Nephron (organoid): ENCODE results near the gene KCNMB3.
"Not testable (repeated sequence)": the region's sequence is repeated elsewhere in the genome, so short reads cannot be mapped to it uniquely, and the experiment has no call there.

Experiments
- H3K27ac Mint-ChIP-seq, 3 experiments: 2 replicates each; pipeline ENCODE4 v1.8.0; 2020; ENCODE audit warnings: mixed read lengths in 3 of 3, mild to moderate bottlenecking in 2 of 3, moderate library complexity in 1 of 3
- H3K27me3 Mint-ChIP-seq: 2 replicates; pipeline ENCODE4 v1.8.0; 2021; ENCODE audit warnings: low read depth, mild to moderate bottlenecking, moderate library complexity, mixed read lengths
- H3K36me3 Mint-ChIP-seq: 2 replicates; pipeline ENCODE4 v1.8.0; 2020; ENCODE audit warnings: low read depth, mixed read lengths
- H3K4me1 Mint-ChIP-seq: 2 replicates; pipeline ENCODE4 v1.8.0; 2020; ENCODE audit warnings: mixed read lengths
- H3K4me3 Mint-ChIP-seq, 3 experiments: 2 replicates each; pipeline ENCODE4 v1.8.0; 2020; ENCODE audit warnings: mild to moderate bottlenecking in 3 of 3, mixed read lengths in 3 of 3, moderate library complexity in 2 of 3
- H3K9me3 Mint-ChIP-seq: 2 replicates; pipeline ENCODE4 v1.8.0; 2020; ENCODE audit warnings: mixed read lengths
- TF ChIP-seq, protein P1 (sequence below), 3 experiments: fragments of 200-600 bp; sonication (generic); IDR thresholded peaks; one replicate each; pipeline ENCODE4 v1.5.0; 2021; ENCODE audit warnings: antibody characterized with exemption in 3 of 3; ENCODE audit not compliant: unreplicated experiment in 3 of 3

KCNMB3 gene

DNA sequence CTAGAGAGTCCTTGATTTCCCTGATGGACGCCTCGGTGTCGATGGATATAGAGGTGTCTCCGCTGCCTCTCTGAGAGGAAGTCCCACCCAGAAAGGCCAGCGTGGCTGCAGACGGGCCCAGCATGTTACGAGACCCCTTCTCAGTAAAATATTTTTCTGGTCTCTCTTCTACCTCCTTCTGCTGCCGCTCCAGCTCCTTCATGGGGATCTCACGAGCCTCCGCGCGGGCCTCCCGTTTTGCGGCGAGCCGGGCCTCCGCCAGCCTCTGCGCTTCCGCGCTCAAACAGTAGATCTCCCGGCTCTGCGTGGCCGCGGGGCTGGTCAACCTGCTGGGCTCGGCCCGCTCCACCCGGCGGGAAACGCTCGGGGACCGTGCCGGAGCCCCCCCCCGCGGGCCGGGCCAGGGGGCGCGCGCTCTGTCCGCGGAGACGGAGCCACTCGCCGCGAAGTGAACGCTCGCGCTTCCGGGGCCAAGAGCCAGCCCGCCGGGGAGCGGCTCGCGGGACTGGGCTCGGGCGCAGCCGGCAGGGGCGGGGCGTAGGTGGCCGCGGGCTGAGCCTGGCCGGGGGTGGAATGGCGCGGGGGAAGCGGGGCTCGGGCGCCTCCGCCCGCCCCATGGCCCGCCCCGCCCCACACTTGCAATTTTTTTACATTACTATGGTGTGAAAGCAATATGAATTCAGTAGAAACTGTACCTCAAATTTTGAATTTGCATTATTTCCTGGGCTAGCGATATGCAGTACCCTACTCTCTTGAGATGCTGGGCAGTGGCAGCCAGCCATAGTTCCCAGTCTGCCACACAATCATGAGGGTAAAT lies 10.2 kb upstream of the KCNMB3 start:
- Mint-ChIP-seq H3K36me3 (peaks cover 20% of the 10 kb centered on the region), H3K4me3 (peak overlapping the region; percentile 83 to 93 (median 89)), H3K27ac (peak overlapping the region; percentile 47 to 85 (median 69)), H3K4me1 (no peaks in the 10 kb centered on the region), H3K27me3 (no peaks in the 10 kb centered on the region), H3K9me3 (peaks cover 38% of the 10 kb centered on the region)
- TF ChIP-seq, protein P1, sequence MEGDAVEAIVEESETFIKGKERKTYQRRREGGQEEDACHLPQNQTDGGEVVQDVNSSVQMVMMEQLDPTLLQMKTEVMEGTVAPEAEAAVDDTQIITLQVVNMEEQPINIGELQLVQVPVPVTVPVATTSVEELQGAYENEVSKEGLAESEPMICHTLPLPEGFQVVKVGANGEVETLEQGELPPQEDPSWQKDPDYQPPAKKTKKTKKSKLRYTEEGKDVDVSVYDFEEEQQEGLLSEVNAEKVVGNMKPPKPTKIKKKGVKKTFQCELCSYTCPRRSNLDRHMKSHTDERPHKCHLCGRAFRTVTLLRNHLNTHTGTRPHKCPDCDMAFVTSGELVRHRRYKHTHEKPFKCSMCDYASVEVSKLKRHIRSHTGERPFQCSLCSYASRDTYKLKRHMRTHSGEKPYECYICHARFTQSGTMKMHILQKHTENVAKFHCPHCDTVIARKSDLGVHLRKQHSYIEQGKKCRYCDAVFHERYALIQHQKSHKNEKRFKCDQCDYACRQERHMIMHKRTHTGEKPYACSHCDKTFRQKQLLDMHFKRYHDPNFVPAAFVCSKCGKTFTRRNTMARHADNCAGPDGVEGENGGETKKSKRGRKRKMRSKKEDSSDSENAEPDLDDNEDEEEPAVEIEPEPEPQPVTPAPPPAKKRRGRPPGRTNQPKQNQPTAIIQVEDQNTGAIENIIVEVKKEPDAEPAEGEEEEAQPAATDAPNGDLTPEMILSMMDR (IDR thresholded peaks at IDR 0.05; ENCODE audit: unreplicated experiment in 3 of 3) = no peak

- peak overlapping the region; percentile 74 to 83 (median 82) for H3K4me3 Mint-ChIP-seq
- H3K27ac Mint-ChIP-seq = peak overlapping the region in 1 of 3 experiments; percentile 69
- H3K4me1 Mint-ChIP-seq = not testable (repeated sequence)
These were observed 9.2 kb upstream of the KCNMB3 start for GRCh38 chr3:179259959-179260756.

GRCh38 chr3:179258820-179259219 lies 7.9 kb upstream of the KCNMB3 start:
- H3K36me3 Mint-ChIP-seq = peaks cover 32% of the 10 kb centered on the region
- H3K27me3 Mint-ChIP-seq = no peaks in the 10 kb centered on the region
- H3K9me3 Mint-ChIP-seq = peaks cover 44% of the 10 kb centered on the region
- peak overlapping the region in 2 of 3 experiments; percentile 26 to 53 for H3K4me3 Mint-ChIP-seq
- TF ChIP-seq, protein P1 (IDR thresholded peaks at IDR 0.05; ENCODE audit: unreplicated experiment in 3 of 3) = no peak
- peaks cover 7% of the 10 kb centered on the region for H3K4me1 Mint-ChIP-seq
- H3K27ac Mint-ChIP-seq = no peak overlapping the region

More at GRCh38 chr3:179259959-179260756, 9.2 kb upstream of the KCNMB3 start:
- not testable (repeated sequence) for H3K27me3 Mint-ChIP-seq
- Mint-ChIP-seq H3K36me3 (peaks cover 27% of the 10 kb centered on the region), H3K9me3 (peaks cover 44% of the 10 kb centered on the region)

DNA sequence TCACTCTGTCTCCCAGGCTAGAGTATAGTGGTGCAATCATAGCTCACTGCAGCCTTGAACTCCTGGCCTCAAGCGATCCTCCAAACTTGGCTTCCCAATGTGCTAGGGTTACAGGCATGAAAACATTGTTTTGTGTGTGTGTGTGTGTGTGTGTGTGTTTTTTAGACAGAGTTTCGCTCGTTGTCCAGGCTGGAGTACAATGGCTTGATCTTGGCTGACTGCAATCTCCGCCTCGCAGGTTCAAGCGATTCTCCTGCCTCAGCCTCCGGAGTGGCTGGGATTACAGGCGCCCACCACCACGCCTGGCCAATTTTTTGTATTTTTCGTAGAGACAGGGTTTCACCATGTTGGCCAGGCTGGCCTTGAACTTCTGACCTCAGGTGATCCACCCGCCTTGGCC lies 6.8 kb upstream of the KCNMB3 start:
- peaks cover 44% of the 10 kb centered on the region for H3K9me3 Mint-ChIP-seq
- H3K4me1 Mint-ChIP-seq, H3K27me3 Mint-ChIP-seq, H3K27ac Mint-ChIP-seq: not testable (repeated sequence)
- H3K36me3 Mint-ChIP-seq = peaks cover 32% of the 10 kb centered on the region
- H3K4me3 Mint-ChIP-seq = peak overlapping the region in 1 of 3 experiments; percentile 14

DNA sequence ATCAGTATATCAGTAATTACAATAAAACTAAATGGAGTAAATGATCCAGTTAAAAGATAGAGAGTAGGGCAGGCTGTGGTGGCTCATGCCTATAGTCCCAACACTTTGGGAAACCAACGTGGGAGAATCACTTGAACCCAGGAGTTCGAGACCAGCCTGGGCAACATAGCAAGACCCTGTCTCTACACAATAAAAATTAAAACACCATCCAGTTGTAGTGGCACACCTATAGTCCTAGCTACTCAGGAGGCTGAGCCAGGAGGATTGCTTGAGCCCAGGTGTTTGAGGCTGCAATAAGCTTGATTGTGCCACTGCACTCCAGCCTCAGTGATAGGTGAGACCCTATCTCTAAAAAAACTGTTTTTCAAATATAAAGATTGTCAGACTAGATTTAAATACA lies 5.9 kb upstream of the KCNMB3 start:
- H3K27ac Mint-ChIP-seq = no peak overlapping the region
- H3K9me3 Mint-ChIP-seq = peaks cover 44% of the 10 kb centered on the region
- TF ChIP-seq, protein P1 (IDR thresholded peaks at IDR 0.05; ENCODE audit: unreplicated experiment in 3 of 3) = no peak
- H3K4me3 Mint-ChIP-seq = peak overlapping the region in 2 of 3 experiments; percentile 28 to 49
- H3K36me3 Mint-ChIP-seq = peaks cover 32% of the 10 kb centered on the region
- no peaks in the 10 kb centered on the region for H3K27me3 Mint-ChIP-seq
- peaks cover 7% of the 10 kb centered on the region for H3K4me1 Mint-ChIP-seq

DNA sequence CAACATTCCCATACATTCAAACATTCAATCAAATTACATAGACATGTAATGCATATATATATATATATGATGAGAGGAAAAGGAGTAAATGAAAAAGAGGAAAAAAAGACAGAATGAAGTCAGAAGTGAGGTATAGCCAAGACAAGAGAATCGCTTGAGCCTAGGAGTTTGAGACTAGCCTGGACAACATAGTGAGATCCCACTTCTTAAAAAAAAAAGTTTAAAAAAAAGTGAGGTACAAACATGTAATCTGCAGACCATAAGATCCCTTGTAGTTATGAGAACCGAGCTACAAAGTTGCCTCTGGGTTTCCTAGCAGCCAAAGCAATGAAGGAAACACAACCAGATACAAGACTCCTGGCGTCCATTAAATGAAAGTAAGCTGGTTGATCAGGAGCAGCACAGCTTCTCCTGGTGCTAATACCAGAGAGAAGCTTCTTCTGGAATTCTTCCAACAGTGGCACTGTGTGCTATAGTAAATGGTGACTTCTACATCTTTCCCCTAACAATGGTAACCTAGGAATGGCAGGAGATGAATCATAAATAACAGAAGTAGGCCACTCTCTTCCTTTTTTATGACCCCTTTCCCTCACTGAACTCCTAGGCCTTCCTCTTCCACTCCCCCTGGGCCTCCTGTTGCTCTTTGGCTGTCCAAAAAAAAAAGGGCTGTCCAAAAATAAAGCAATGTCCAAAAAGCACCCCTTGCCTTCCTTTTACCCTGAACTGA lies 3.5 kb downstream of the KCNMB3 start:
- H3K27me3 Mint-ChIP-seq = no peaks in the 10 kb centered on the region

More for the DNA sequence above, 3.5 kb downstream of the KCNMB3 start:
- H3K36me3 Mint-ChIP-seq = peaks cover 43% of the 10 kb centered on the region
- no peak overlapping the region for H3K27ac Mint-ChIP-seq
- no peaks in the 10 kb centered on the region for H3K9me3 Mint-ChIP-seq
- no peak overlapping the region for H3K4me3 Mint-ChIP-seq
- TF ChIP-seq, protein P1 (IDR thresholded peaks at IDR 0.05; ENCODE audit: unreplicated experiment in 3 of 3) = no peak
- no peaks in the 10 kb centered on the region for H3K4me1 Mint-ChIP-seq
